Prostate gland (tissue), 2 donors: ENCODE measurements around the gene LPCAT1.

ENCODE experiments used
- POLR2A ChIP-seq: fragments of 450-650 bp; IDR thresholded peaks from one replicate; pipeline ENCODE4 v1.6.1; 2016; ENCODE audit warnings: antibody characterized with exemption, mild to moderate bottlenecking
- TF ChIP-seq, protein P1 (sequence below), 4 experiments: fragments of 200-600 bp in 2 of 4; fragments of 450-650 bp in 2 of 4; sonication (generic) in 2 of 4; IDR thresholded peaks; 1 replicate in 3 of 4; 2 replicates in 1 of 4; pipeline ENCODE4 v1.5.1; 2016 to 2019; ENCODE audit warnings: antibody characterized with exemption in 4 of 4, mild to moderate bottlenecking in 2 of 4, moderate library complexity in 2 of 4

DNA sequence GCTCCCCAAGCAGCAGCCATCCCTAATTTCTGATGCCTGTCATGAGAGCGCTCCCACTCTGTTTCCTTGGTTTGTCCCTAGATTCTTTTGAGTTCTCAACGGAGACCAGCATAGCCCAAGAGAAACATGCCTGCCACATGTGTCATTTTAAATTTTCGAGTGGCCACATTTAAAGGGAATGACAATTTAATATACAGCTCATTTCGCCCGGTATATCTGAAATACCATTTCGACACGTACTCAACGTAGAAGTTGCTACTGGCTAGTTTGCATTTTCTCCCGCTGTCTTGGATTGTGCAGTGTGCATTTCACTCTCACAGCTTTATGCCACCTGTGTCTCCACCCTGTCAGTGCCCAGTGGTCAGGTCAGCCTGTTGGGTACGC lies 21.0 kb downstream of the LPCAT1 start:
- TF ChIP-seq, protein P1, sequence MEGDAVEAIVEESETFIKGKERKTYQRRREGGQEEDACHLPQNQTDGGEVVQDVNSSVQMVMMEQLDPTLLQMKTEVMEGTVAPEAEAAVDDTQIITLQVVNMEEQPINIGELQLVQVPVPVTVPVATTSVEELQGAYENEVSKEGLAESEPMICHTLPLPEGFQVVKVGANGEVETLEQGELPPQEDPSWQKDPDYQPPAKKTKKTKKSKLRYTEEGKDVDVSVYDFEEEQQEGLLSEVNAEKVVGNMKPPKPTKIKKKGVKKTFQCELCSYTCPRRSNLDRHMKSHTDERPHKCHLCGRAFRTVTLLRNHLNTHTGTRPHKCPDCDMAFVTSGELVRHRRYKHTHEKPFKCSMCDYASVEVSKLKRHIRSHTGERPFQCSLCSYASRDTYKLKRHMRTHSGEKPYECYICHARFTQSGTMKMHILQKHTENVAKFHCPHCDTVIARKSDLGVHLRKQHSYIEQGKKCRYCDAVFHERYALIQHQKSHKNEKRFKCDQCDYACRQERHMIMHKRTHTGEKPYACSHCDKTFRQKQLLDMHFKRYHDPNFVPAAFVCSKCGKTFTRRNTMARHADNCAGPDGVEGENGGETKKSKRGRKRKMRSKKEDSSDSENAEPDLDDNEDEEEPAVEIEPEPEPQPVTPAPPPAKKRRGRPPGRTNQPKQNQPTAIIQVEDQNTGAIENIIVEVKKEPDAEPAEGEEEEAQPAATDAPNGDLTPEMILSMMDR (IDR thresholded peaks at IDR 0.05) = no peak
- no peak for TF ChIP-seq POLR2A
